Measurements from ENCODE around the gene MUS81.

DNA sequence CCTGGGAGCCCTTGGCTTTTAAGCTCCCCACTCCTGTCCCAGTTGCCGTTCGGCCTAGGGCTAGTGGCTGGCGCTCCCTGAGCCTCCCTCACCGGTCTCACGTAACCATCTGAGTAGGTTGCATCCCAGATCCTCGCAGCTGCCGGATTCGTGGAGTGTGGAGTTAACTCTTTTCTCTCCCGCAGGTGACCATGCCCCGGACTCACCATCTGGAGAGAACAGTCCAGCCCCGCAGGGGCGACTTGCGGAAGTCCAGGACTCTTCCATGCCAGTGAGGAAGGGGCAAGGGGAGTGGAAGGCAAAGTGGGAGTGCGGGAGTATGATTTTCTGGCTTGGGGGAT, 902 bp downstream of the MUS81 start:
- no peak for TF ChIP-seq CTCF (conservative IDR thresholded peaks at IDR 0.05; ENCODE audit: low read depth, low read length)
- no peak for TF ChIP-seq POLR2A (IDR thresholded peaks at IDR 0.05; ENCODE audit: low read depth, low read length)
- no peak for TF ChIP-seq MXI1 (IDR thresholded peaks at IDR 0.05; ENCODE audit: borderline replicate concordance, low read depth, low read length)
- TF ChIP-seq NFE2L2 (IDR thresholded peaks at IDR 0.05; ENCODE audit: low read depth, low read length): no peak
- no peak for TF ChIP-seq RCOR1 (IDR thresholded peaks at IDR 0.05; ENCODE audit: insufficient replicate concordance, low read length)
- no peak for TF ChIP-seq RAD21 (IDR thresholded peaks at IDR 0.05; ENCODE audit: low read length)
- TF ChIP-seq RFX5 (IDR thresholded peaks at IDR 0.05; ENCODE audit: low read depth, low read length): no peak
- TF ChIP-seq MAFK (IDR thresholded peaks at IDR 0.05; ENCODE audit: low read depth, low read length): no peak
- TF ChIP-seq, protein P1, sequence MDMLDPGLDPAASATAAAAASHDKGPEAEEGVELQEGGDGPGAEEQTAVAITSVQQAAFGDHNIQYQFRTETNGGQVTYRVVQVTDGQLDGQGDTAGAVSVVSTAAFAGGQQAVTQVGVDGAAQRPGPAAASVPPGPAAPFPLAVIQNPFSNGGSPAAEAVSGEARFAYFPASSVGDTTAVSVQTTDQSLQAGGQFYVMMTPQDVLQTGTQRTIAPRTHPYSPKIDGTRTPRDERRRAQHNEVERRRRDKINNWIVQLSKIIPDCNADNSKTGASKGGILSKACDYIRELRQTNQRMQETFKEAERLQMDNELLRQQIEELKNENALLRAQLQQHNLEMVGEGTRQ (IDR thresholded peaks at IDR 0.05; ENCODE audit: low read depth, low read length): no peak
- no peak for TF ChIP-seq CHD1 (IDR thresholded peaks at IDR 0.05; ENCODE audit: low read depth, low read length)

Measured in IMR-90 (cell line).